WTC11 (cell line): Measurements from ENCODE around the gene ARID3C. TPM values are rescaled to one million over a fixed set of nuclear protein-coding genes. Genes with fewer than 3 reads are reported as not detected.

Experiments
- ATAC-seq: fragments of 200-7000 bp; cut with Tn5 transposase; 2 replicates; pipeline ENCODE4 v1.10.0; 2021; ENCODE audit warnings: mild to moderate bottlenecking, moderate library complexity
- CTCF ChIA-PET: fragments of 300-600 bp; sonication (Branson Sonifier 250); formaldehyde crosslinking; loops from one replicate; lab custom pipeline; 2021; ENCODE audit warnings: antibody characterized with exemption; lab: Charles Lee
- POLR2A ChIA-PET: fragments of 350-600 bp; sonication (Branson Sonifier 250); formaldehyde crosslinking; loops from one replicate; lab custom pipeline; 2021; ENCODE audit warnings: antibody characterized with exemption; lab: Charles Lee
- DNase-seq: peaks from one replicate; pipeline ENCODE4 v3.0.0; 2021; ENCODE audit warnings: low spot score
- H3K27ac Mint-ChIP-seq: 2 replicates; pipeline ENCODE4 v1.8.0; 2021; ENCODE audit warnings: mixed read lengths
- H3K27me3 Mint-ChIP-seq: 2 replicates; pipeline ENCODE4 v1.8.0; 2021; ENCODE audit warnings: low read depth, mild to moderate bottlenecking, moderate library complexity, mixed read lengths
- H3K36me3 Mint-ChIP-seq: 2 replicates; pipeline ENCODE4 v1.8.0; 2021; ENCODE audit warnings: mixed read lengths
- H3K4me1 Mint-ChIP-seq: 2 replicates; pipeline ENCODE4 v1.8.0; 2022; ENCODE audit warnings: mixed read lengths
- H3K4me3 Mint-ChIP-seq: 2 replicates; pipeline ENCODE4 v1.8.0; 2021; ENCODE audit warnings: mild to moderate bottlenecking, moderate library complexity, mixed read lengths
- H3K9me3 Mint-ChIP-seq: 2 replicates; pipeline ENCODE4 v1.8.0; 2021; ENCODE audit warnings: mixed read lengths
- ESRRA ChIP-seq: sonication (generic); formaldehyde crosslinking; IDR thresholded peaks from 2 replicates; pipeline ENCODE4 v1.8.1; 2022; ENCODE audit warnings: mild to moderate bottlenecking, missing genetic modification reagents, borderline replicate concordance
- JAZF1 ChIP-seq: fragments of 250-450 bp; sonication (Bioruptor Pico); IDR thresholded peaks from 2 replicates; pipeline ENCODE4 v1.9.0; 2021; ENCODE audit warnings: moderate library complexity, mild to moderate bottlenecking, inconsistent platforms
- JUN ChIP-seq: sonication (generic); formaldehyde crosslinking; IDR thresholded peaks from 2 replicates; pipeline ENCODE4 v1.8.0; 2023; ENCODE audit warnings: mild to moderate bottlenecking, missing genetic modification reagents
- NFE2L1 ChIP-seq: sonication (generic); formaldehyde crosslinking; IDR thresholded peaks from 2 replicates; pipeline ENCODE4 v1.8.1; 2023; ENCODE audit warnings: missing genetic modification reagents
- NR2C2 ChIP-seq: sonication (generic); formaldehyde crosslinking; IDR thresholded peaks from 2 replicates; pipeline ENCODE4 v1.8.0; 2022; ENCODE audit warnings: mild to moderate bottlenecking, missing genetic modification reagents
- RELA ChIP-seq: sonication (generic); formaldehyde crosslinking; IDR thresholded peaks from 2 replicates; pipeline ENCODE4 v1.8.1; 2022; ENCODE audit warnings: missing genetic modification reagents, mild to moderate bottlenecking, borderline replicate concordance
- SMAD4 ChIP-seq: sonication (generic); formaldehyde crosslinking; IDR thresholded peaks from 2 replicates; pipeline ENCODE4 v1.8.0; 2022; ENCODE audit warnings: mild to moderate bottlenecking, missing genetic modification reagents
- ZNF232 ChIP-seq: sonication (generic); formaldehyde crosslinking; IDR thresholded peaks from 2 replicates; pipeline ENCODE4 v1.8.0; 2022; ENCODE audit warnings: mild to moderate bottlenecking, missing genetic modification reagents
- ZNF396 ChIP-seq: fragments of 250-450 bp; sonication (Bioruptor Pico); IDR thresholded peaks from 2 replicates; pipeline ENCODE4 v1.8.0; 2021; ENCODE audit warnings: mild to moderate bottlenecking, moderate library complexity, borderline replicate concordance
- ZNF671 ChIP-seq: fragments of 250-450 bp; sonication (Bioruptor Pico); IDR thresholded peaks from 2 replicates; pipeline ENCODE4 v1.8.0; 2021; ENCODE audit warnings: mild to moderate bottlenecking
- total RNA-seq: library from RNA; stranded (reverse); gene quantifications from 3 replicates; pipeline ENCODE4 v1.2.3, GENCODE V29; 2021
- TF ChIP-seq, protein P1 (sequence below): sonication (generic); formaldehyde crosslinking; IDR thresholded peaks from 2 replicates; pipeline ENCODE4 v1.8.1; 2023; ENCODE audit warnings: mild to moderate bottlenecking, moderate library complexity, missing genetic modification reagents
- TF ChIP-seq, protein P2 (sequence below): sonication (generic); formaldehyde crosslinking; IDR thresholded peaks from 2 replicates; pipeline ENCODE4 v1.8.0; 2022; ENCODE audit warnings: mild to moderate bottlenecking, missing genetic modification reagents
- TF ChIP-seq, protein P3 (sequence below): sonication (generic); formaldehyde crosslinking; IDR thresholded peaks from 2 replicates; pipeline ENCODE4 v1.8.1; 2022; ENCODE audit warnings: mild to moderate bottlenecking, missing genetic modification reagents, moderate library complexity, borderline replicate concordance
- TF ChIP-seq, protein P4 (sequence below): sonication (generic); formaldehyde crosslinking; IDR thresholded peaks from 2 replicates; pipeline ENCODE4 v1.8.1; 2022; ENCODE audit warnings: mild to moderate bottlenecking, moderate library complexity, missing genetic modification reagents
- TF ChIP-seq, protein P5 (sequence below): sonication (generic); formaldehyde crosslinking; IDR thresholded peaks from 2 replicates; pipeline ENCODE4 v1.8.1; 2023; ENCODE audit warnings: mild to moderate bottlenecking, missing genetic modification reagents, moderate library complexity
- TF ChIP-seq, protein P6 (sequence below): fragments of 250-450 bp; sonication (Bioruptor Pico); IDR thresholded peaks from 2 replicates; pipeline ENCODE4 v2.1.2; 2022; ENCODE audit warnings: mild to moderate bottlenecking, moderate library complexity
- TF ChIP-seq, protein P7 (sequence below): sonication (generic); formaldehyde crosslinking; IDR thresholded peaks from 2 replicates; pipeline ENCODE4 v1.8.1; 2023; ENCODE audit warnings: mild to moderate bottlenecking, missing genetic modification reagents
- TF ChIP-seq, protein P8 (sequence below): sonication (generic); formaldehyde crosslinking; IDR thresholded peaks from 2 replicates; pipeline ENCODE4 v1.8.1; 2022; ENCODE audit warnings: low read depth, mild to moderate bottlenecking, moderate library complexity, missing genetic modification reagents, borderline replicate concordance
- TF ChIP-seq, protein P9 (sequence below): sonication (generic); formaldehyde crosslinking; IDR thresholded peaks from 2 replicates; pipeline ENCODE4 v1.8.0; 2022; ENCODE audit warnings: mild to moderate bottlenecking, missing genetic modification reagents
- TF ChIP-seq, protein P10 (sequence below): fragments of 200-600 bp; IDR thresholded peaks from 2 replicates; pipeline ENCODE4 v1.8.0; 2022; ENCODE audit warnings: antibody characterized with exemption

ARID3C gene
- total RNA-seq, 1 experiment from 2014 or later, result 0.15 TPM

DNA sequence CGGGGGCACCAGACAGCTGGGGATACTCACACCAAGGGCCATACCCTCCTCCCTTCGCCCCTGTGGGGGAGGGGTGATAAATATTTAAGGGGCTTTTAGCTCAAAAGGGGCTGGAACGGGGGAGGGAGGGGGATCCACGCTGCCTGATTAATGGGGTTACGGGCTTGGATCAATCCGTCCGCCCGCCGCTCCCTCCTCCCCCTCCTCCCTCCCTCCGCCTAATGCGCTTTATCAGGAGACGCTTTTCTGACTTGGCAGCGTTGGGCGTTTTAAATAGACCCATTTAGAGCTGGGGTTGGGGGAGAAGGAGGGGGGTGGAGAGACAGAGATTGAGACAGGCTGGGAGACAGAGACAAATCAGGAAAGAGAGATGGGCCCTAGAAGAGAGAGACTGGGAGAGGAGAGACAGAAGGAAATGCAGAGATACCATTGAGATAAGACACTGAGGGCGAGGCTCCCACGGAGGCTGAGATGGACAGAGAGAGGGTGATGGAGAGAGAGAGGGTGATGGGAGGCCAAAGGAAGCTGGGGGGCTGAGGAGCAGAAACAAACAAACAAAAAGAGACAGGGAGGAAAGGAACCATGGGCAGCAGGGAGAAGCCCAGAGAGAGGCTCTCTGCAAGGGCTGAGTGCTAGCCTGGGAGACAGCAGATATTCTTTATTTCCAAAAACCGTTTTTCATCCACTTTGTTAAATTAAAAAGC lies 49.6 kb downstream of the ARID3C start:
- Mint-ChIP-seq H3K27ac (no peak overlapping the region), H3K27me3 (peaks cover 80% of the 10 kb centered on the region), H3K4me3 (peak overlapping the region; percentile 67), H3K4me1 (peaks cover 44% of the 10 kb centered on the region), H3K9me3 (no peaks in the 10 kb centered on the region), H3K36me3 (no peaks in the 10 kb centered on the region)
- ChIA-PET CTCF (interaction anchor here (0.6 to 7.4 kb wide), 10 partner anchors 9 to 220 kb away, joined by 3 to 109 read pairs (median 12); partner anchors contain the start of gene CNTFR), POLR2A (no interaction called here)
- no peak for TF ChIP-seq ZNF232 (CRISPR knock-in tag)
- TF ChIP-seq, protein P1, sequence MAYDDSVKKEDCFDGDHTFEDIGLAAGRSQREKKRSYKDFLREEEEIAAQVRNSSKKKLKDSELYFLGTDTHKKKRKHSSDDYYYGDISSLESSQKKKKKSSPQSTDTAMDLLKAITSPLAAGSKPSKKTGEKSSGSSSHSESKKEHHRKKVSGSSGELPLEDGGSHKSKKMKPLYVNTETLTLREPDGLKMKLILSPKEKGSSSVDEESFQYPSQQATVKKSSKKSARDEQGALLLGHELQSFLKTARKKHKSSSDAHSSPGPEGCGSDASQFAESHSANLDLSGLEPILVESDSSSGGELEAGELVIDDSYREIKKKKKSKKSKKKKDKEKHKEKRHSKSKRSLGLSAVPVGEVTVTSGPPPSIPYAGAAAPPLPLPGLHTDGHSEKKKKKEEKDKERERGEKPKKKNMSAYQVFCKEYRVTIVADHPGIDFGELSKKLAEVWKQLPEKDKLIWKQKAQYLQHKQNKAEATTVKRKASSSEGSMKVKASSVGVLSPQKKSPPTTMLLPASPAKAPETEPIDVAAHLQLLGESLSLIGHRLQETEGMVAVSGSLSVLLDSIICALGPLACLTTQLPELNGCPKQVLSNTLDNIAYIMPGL (CRISPR knock-in tag), result no peak
- TF ChIP-seq NFE2L1, result no peak
- TF ChIP-seq, protein P2, sequence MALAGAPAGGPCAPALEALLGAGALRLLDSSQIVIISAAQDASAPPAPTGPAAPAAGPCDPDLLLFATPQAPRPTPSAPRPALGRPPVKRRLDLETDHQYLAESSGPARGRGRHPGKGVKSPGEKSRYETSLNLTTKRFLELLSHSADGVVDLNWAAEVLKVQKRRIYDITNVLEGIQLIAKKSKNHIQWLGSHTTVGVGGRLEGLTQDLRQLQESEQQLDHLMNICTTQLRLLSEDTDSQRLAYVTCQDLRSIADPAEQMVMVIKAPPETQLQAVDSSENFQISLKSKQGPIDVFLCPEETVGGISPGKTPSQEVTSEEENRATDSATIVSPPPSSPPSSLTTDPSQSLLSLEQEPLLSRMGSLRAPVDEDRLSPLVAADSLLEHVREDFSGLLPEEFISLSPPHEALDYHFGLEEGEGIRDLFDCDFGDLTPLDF (CRISPR knock-in tag), result no peak
- TF ChIP-seq, protein P3, sequence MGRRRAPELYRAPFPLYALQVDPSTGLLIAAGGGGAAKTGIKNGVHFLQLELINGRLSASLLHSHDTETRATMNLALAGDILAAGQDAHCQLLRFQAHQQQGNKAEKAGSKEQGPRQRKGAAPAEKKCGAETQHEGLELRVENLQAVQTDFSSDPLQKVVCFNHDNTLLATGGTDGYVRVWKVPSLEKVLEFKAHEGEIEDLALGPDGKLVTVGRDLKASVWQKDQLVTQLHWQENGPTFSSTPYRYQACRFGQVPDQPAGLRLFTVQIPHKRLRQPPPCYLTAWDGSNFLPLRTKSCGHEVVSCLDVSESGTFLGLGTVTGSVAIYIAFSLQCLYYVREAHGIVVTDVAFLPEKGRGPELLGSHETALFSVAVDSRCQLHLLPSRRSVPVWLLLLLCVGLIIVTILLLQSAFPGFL, result no peak
- TF ChIP-seq ZNF396 (CRISPR knock-in tag), result no peak
- no peak for TF ChIP-seq NR2C2
- no peak for TF ChIP-seq ZNF671
- no peak for TF ChIP-seq SMAD4 (CRISPR knock-in tag)
- TF ChIP-seq, protein P4, sequence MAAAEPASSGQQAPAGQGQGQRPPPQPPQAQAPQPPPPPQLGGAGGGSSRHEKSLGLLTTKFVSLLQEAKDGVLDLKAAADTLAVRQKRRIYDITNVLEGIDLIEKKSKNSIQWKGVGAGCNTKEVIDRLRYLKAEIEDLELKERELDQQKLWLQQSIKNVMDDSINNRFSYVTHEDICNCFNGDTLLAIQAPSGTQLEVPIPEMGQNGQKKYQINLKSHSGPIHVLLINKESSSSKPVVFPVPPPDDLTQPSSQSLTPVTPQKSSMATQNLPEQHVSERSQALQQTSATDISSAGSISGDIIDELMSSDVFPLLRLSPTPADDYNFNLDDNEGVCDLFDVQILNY, result no peak
- TF ChIP-seq, protein P5, sequence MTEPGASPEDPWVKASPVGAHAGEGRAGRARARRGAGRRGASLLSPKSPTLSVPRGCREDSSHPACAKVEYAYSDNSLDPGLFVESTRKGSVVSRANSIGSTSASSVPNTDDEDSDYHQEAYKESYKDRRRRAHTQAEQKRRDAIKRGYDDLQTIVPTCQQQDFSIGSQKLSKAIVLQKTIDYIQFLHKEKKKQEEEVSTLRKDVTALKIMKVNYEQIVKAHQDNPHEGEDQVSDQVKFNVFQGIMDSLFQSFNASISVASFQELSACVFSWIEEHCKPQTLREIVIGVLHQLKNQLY (CRISPR knock-in tag), result no peak
- TF ChIP-seq, protein P6, sequence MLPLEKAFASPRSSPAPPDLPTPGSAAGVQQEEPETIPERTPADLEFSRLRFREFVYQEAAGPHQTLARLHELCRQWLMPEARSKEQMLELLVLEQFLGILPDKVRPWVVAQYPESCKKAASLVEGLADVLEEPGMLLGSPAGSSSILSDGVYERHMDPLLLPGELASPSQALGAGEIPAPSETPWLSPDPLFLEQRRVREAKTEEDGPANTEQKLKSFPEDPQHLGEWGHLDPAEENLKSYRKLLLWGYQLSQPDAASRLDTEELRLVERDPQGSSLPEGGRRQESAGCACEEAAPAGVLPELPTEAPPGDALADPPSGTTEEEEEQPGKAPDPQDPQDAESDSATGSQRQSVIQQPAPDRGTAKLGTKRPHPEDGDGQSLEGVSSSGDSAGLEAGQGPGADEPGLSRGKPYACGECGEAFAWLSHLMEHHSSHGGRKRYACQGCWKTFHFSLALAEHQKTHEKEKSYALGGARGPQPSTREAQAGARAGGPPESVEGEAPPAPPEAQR (CRISPR knock-in tag), result no peak
- TF ChIP-seq RELA (CRISPR knock-in tag), result no peak
- TF ChIP-seq, protein P7, sequence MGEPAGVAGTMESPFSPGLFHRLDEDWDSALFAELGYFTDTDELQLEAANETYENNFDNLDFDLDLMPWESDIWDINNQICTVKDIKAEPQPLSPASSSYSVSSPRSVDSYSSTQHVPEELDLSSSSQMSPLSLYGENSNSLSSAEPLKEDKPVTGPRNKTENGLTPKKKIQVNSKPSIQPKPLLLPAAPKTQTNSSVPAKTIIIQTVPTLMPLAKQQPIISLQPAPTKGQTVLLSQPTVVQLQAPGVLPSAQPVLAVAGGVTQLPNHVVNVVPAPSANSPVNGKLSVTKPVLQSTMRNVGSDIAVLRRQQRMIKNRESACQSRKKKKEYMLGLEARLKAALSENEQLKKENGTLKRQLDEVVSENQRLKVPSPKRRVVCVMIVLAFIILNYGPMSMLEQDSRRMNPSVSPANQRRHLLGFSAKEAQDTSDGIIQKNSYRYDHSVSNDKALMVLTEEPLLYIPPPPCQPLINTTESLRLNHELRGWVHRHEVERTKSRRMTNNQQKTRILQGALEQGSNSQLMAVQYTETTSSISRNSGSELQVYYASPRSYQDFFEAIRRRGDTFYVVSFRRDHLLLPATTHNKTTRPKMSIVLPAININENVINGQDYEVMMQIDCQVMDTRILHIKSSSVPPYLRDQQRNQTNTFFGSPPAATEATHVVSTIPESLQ, result no peak
- TF ChIP-seq, protein P8, sequence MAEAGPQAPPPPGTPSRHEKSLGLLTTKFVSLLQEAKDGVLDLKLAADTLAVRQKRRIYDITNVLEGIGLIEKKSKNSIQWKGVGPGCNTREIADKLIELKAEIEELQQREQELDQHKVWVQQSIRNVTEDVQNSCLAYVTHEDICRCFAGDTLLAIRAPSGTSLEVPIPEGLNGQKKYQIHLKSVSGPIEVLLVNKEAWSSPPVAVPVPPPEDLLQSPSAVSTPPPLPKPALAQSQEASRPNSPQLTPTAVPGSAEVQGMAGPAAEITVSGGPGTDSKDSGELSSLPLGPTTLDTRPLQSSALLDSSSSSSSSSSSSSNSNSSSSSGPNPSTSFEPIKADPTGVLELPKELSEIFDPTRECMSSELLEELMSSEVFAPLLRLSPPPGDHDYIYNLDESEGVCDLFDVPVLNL (CRISPR knock-in tag), result no peak
- TF ChIP-seq, protein P9, sequence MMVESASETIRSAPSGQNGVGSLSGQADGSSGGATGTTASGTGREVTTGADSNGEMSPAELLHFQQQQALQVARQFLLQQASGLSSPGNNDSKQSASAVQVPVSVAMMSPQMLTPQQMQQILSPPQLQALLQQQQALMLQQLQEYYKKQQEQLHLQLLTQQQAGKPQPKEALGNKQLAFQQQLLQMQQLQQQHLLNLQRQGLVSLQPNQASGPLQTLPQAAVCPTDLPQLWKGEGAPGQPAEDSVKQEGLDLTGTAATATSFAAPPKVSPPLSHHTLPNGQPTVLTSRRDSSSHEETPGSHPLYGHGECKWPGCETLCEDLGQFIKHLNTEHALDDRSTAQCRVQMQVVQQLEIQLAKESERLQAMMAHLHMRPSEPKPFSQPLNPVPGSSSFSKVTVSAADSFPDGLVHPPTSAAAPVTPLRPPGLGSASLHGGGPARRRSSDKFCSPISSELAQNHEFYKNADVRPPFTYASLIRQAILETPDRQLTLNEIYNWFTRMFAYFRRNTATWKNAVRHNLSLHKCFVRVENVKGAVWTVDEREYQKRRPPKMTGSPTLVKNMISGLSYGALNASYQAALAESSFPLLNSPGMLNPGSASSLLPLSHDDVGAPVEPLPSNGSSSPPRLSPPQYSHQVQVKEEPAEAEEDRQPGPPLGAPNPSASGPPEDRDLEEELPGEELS (CRISPR knock-in tag), result no peak
- no peak for TF ChIP-seq JAZF1 (CRISPR knock-in tag)
- no peak for TF ChIP-seq ESRRA (CRISPR knock-in tag)
- TF ChIP-seq JUN, result no peak
- TF ChIP-seq, protein P10, sequence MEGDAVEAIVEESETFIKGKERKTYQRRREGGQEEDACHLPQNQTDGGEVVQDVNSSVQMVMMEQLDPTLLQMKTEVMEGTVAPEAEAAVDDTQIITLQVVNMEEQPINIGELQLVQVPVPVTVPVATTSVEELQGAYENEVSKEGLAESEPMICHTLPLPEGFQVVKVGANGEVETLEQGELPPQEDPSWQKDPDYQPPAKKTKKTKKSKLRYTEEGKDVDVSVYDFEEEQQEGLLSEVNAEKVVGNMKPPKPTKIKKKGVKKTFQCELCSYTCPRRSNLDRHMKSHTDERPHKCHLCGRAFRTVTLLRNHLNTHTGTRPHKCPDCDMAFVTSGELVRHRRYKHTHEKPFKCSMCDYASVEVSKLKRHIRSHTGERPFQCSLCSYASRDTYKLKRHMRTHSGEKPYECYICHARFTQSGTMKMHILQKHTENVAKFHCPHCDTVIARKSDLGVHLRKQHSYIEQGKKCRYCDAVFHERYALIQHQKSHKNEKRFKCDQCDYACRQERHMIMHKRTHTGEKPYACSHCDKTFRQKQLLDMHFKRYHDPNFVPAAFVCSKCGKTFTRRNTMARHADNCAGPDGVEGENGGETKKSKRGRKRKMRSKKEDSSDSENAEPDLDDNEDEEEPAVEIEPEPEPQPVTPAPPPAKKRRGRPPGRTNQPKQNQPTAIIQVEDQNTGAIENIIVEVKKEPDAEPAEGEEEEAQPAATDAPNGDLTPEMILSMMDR, result no peak
- peak; percentile 40 for DNase-seq
- no peak for ATAC-seq
